ENCODE results near the gene ARHGAP12. TPM values are rescaled to one million over a fixed set of nuclear protein-coding genes. Genes with fewer than 3 reads are reported as not detected.
"Not testable (repeated sequence)": the region's sequence is repeated elsewhere in the genome, so short reads cannot be mapped to it uniquely, and the experiment has no call there.

The ARHGAP12 gene
- total RNA-seq, 1 donor from 2014 or later, result 27.2 TPM

GRCh38 chr10:31773749-31774298 is 154.8 kb downstream of the ARHGAP12 start:
- intact Hi-C loops (cut with DNase I), result no loop called here
- H3K27me3 ChIP-seq, result no peaks in the 10 kb centered on the region
- H3K4me1 ChIP-seq, result no peaks in the 10 kb centered on the region
- ATAC-seq (no peak), DNase-seq (no peak)
- H3K27ac ChIP-seq, result no peak overlapping the region
- H3K36me3 ChIP-seq, result no peaks in the 10 kb centered on the region
- no peaks in the 10 kb centered on the region for H3K9me3 ChIP-seq
- no peak for TF ChIP-seq CTCF (IDR thresholded peaks at IDR 0.05)
- no peak overlapping the region for H3K4me3 ChIP-seq

- Histone ChIP-seq H3K27me3 (no peaks in the 10 kb centered on the region), H3K9me3 (no peaks in the 10 kb centered on the region), H3K27ac (no peak overlapping the region), H3K36me3 (no peaks in the 10 kb centered on the region), H3K4me1 (no peaks in the 10 kb centered on the region), H3K4me3 (no peak overlapping the region)
- intact Hi-C loops (cut with DNase I), result no loop called here
- no peak for TF ChIP-seq CTCF (IDR thresholded peaks at IDR 0.05)
- ATAC-seq (no peak), DNase-seq (no peak)
These were observed 157.2 kb downstream of the ARHGAP12 start for GRCh38 chr10:31771331-31771831.

GRCh38 chr10:31770307-31770902 is 158.2 kb downstream of the ARHGAP12 start:
- DNase-seq, result peak; percentile 74
- Histone ChIP-seq H3K4me3 (no peak overlapping the region), H3K36me3 (no peaks in the 10 kb centered on the region), H3K27ac (no peak overlapping the region), H3K9me3 (no peaks in the 10 kb centered on the region), H3K4me1 (no peaks in the 10 kb centered on the region), H3K27me3 (no peaks in the 10 kb centered on the region)
- TF ChIP-seq CTCF (IDR thresholded peaks at IDR 0.05), result peak; percentile 84
- ATAC-seq, result peak; percentile 91
- intact Hi-C loops (cut with DNase I), result no loop called here

- Histone ChIP-seq H3K36me3 (no peaks in the 10 kb centered on the region), H3K27ac (no peak overlapping the region), H3K4me3 (no peak overlapping the region), H3K27me3 (no peaks in the 10 kb centered on the region), H3K9me3 (no peaks in the 10 kb centered on the region), H3K4me1 (no peaks in the 10 kb centered on the region)
- DNase-seq (no peak), ATAC-seq (no peak)
- intact Hi-C loops (cut with DNase I), result no loop called here
- TF ChIP-seq CTCF (IDR thresholded peaks at IDR 0.05), result no peak
These were observed 159.1 kb downstream of the ARHGAP12 start for GRCh38 chr10:31769564-31769963.

GRCh38 chr10:31768935-31769334 is 159.7 kb downstream of the ARHGAP12 start:
- intact Hi-C loops (cut with DNase I); H3K36me3 ChIP-seq; H3K9me3 ChIP-seq; H3K27me3 ChIP-seq; ATAC-seq; H3K4me3 ChIP-seq; H3K4me1 ChIP-seq; H3K27ac ChIP-seq; DNase-seq: not testable (repeated sequence)

GRCh38 chr10:31768467-31768866 is 160.2 kb downstream of the ARHGAP12 start:
- no peaks in the 10 kb centered on the region for H3K27me3 ChIP-seq
- DNase-seq, result no peak
- H3K4me3 ChIP-seq, result no peak overlapping the region
- ATAC-seq, result no peak
- no peaks in the 10 kb centered on the region for H3K4me1 ChIP-seq
- no peak overlapping the region for H3K27ac ChIP-seq
- no peaks in the 10 kb centered on the region for H3K9me3 ChIP-seq
- intact Hi-C loops (cut with DNase I), result no loop called here
- no peaks in the 10 kb centered on the region for H3K36me3 ChIP-seq
- TF ChIP-seq CTCF (IDR thresholded peaks at IDR 0.05), result no peak

Data from upper lobe of right lung (tissue), 1 donor.